Activated CD4-positive, alpha-beta T cell treated with anti-CD3 and anti-CD28 coated beads, Interleukin-10, Interleukin-2, amounts not matched to agents 100 ng/mL and 50 ng/mL, durations not matched to agents 16 hours and 8 hours (primary cell): Measurements from ENCODE around the gene RGS1.

Experiments used
- DNase-seq: peaks from one replicate; pipeline ENCODE4 v3.0.0-alpha.2; 2020

Gene RGS1

DNA sequence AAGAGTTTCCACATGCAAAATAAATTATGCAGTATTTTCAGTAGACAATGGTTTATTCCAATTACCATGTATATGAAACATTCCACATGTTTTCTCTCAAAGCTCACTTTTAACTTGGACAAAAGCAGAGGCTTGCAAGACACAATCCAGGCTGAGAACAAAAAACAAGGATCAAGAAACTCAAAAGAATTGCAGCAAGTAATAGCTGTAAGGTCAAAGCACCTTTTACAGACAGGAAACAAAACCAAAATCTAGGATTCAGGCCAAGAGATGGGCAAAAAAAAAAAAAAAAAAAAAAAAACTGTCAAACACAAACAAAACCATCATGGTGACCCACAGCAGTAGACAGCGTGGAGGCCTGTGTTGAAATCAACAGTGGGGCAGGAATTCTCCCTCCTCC lies 9.3 kb downstream of the RGS1 start:
- DNase-seq = no peak

GRCh38 chr1:192587386-192588266 lies 12.1 kb downstream of the RGS1 start:
- no peak for DNase-seq

GRCh38 chr1:192588546-192588945 lies 13.0 kb downstream of the RGS1 start:
- DNase-seq = no peak

DNA sequence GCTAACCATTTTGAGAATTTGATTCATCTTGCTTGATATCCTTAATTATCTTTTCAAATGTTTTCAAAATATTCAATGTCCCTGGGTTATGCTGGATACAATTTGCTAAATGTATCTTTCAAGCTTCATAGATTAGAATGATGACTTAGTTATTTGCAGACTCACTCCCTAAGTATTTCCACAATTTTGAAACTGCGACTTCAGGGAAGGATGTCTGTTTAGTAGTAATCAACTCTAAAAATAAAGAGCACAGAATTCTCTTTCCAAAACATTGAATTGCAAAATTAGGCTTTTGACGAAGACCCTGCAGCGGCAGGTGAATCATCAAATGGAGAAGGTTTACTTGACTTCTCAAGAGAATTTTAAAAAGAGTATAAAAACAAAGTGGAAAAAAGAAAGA lies 14.2 kb downstream of the RGS1 start:
- DNase-seq = no peak

GRCh38 chr1:192592517-192592916 lies 16.9 kb downstream of the RGS1 start:
- no peak for DNase-seq

GRCh38 chr1:192592981-192593708 lies 17.6 kb downstream of the RGS1 start:
- DNase-seq = no peak

DNA sequence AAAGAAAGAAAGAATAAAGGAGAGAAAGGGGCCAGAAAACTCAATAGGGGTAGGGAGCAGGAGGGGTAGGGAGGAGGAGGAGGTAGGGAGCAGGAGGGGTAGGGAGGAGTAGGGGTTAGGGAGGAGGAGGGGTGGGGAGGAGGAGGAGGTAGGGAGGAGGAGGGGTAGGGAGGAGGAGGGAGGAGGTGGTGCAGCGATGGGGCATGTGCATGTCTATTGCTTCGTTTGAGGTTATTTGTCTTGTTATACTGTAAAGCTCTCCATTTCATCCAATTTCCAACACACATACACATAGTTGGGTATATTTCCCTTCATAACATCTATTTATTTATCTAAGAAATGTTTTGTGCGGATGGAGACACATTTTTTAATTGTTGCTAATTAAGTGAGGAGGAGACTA lies 19.7 kb downstream of the RGS1 start:
- DNase-seq = no peak

DNA sequence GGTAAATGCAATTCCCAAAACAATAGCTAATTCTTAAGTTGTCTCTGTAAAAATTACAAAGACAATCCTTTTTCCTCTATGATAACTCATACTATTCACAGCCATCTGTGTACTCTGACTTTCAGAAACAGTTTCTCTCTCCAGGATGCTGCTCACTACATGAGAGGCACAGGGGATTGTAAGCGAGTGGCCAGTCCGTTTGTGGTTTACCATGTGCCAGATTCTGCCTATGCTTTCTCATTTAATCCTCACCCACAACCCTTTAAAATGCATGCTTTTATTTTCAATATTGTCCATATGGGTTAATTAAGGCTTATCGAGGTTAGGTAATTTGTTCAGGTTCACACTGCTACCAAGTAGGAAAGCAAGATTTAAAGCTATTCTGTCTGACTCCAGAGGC lies 23.0 kb downstream of the RGS1 start:
- no peak for DNase-seq

DNA sequence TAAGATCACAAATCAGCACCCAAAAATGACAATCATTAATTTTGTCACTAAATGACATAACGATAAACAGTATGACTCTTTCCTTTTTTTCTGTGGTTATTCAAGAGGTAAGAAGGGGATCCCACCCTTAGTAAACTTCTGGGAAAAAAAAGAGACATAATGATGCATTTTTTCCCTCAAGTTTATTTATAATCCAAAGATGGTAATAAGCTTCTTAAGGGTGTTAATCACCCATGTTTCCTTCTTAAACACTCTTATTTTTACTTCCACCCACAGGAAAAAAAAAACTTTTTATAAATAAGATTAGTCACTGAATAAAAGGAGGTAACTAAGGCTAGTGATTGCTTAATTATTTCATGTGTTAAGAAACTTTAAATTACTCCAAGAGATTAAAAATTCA lies 24.7 kb downstream of the RGS1 start:
- peak; percentile 38 for DNase-seq

DNA sequence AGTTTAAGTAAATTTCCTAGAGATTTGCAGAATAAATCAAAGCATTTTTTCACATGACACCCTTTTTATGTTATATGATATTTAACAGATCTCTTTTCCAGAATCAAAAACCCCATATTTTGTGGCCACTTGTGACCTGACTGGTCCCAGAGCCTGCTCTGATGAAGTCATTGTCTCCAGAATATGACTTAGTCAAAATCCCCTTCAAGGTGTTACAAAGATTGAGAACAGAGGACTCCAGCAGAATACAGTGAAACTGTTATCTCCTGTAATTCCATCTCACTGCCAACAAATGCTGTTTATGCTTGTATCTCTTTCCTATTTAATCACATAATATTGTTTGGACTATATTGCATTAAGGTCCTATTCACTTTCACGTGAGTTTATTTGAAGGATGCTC lies 25.6 kb downstream of the RGS1 start:
- DNase-seq = peak; percentile 51

- DNase-seq = peak; percentile 40
These were observed 26.0 kb downstream of the RGS1 start for GRCh38 chr1:192601567-192601966.

- DNase-seq = no peak
These were observed 27.2 kb downstream of the RGS1 start for GRCh38 chr1:192602757-192603156.

DNA sequence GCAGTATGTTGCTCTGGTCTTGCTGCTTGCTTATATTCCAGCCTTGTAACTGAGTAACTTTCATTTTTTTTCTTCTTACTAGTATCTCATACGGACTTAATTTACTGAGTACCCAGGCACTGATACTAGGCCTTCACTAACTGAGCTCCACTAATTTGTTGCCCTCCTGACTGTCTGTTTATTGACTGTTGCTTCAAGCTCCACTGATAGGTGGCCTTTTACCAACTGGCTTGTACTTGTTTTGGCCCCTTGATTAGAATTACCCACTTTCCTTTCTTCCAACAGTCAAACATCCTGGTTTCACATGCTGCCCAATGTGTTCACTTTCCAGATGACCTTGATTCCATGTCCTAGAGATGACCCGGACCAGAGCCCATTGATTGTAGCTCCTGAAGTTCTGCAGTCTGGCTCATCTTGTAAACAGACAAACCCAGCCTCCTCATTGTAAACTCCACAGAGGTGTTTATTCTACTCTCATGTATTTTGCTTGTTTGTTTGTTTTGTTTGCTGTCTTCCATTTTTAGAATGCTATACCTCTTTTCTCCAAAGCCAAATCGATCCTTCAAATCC lies 27.7 kb downstream of the RGS1 start:
- no peak for DNase-seq

GRCh38 chr1:192604979-192605620 lies 29.5 kb downstream of the RGS1 start:
- no peak for DNase-seq

DNA sequence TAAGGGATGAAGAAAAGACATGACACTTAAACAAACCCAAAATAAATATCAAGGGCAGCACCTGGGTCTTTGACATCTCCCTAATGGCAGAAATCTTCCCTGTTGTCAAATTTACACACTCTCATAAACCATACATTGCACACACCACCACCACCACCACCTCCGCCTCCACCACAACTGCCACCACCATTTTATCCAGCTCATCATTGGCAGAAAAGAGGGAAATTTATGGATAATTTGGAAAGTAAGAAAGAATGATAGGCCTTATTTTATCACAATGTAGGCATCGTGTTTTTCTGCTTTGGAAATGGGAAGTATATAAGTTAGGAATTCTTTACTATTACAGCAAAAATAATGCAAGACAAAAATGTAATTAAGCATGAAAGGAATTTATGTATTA lies 33.1 kb downstream of the RGS1 start:
- DNase-seq = no peak

DNA sequence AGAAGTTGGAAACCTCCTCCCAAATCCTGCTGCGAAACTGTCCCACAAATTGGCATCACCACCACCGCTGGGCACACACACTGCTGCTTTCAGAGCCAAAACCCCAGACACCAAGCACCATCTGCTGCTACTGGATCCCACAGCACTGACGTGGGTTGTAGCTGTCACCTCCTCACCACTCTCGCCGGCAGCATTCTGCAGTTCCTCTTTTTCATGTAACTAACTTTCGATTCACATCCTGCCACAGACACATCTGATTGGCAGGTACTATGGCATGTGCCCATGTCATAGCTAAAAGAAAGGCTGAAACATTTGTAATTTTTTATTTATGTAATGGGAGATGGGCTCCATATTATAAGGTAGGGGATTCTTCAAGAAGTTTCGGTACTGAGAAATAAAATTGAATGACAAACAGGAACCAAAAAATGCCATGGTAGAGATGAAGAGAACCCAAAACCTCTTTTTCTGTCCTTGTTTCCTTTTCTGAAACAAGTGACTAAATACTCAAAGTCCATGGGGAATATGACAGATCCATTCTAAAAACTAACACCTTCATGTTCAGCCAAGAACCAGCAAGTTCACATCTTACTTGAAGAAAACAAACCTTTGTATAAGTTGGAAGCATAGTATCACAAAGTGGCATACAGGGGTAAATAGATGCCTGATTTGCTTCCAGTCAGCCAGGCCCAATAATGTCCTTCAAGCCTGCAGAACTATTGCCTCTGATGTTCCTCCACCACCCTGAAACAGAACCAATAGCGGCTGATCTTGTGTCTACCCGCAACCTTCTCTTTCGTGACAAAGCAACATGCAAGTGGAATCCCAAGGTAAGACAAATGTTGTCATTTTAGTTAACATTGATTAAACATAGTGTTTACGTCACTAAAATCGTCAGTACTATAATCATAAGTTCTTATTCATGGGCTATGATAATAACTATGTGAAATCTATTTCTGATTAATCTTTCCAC lies 33.8 kb downstream of the RGS1 start:
- DNase-seq = peak; percentile 83

- DNase-seq = peak; percentile 47
These were observed 34.7 kb downstream of the RGS1 start for GRCh38 chr1:192610112-192610889.

- no peak for DNase-seq
These were observed 39.5 kb downstream of the RGS1 start for GRCh38 chr1:192615055-192615454.

GRCh38 chr1:192620071-192620635 lies 44.6 kb downstream of the RGS1 start:
- DNase-seq = no peak

GRCh38 chr1:192626366-192627179 lies 51.0 kb downstream of the RGS1 start:
- no peak for DNase-seq
